Suprapubic skin (tissue), 4 donors: Measurements from ENCODE around the gene CD68.

Experiments
- CTCF ChIP-seq, 2 donors: fragments of 200-600 bp in 1 of 2; fragments of 450-650 bp in 1 of 2; sonication (generic) in 1 of 2; IDR thresholded peaks; one replicate each; pipeline ENCODE4 v1.5.1; 2016 to 2019; ENCODE audit warnings: antibody characterized with exemption in 2 of 2, mild to moderate bottlenecking in 1 of 2, moderate library complexity in 1 of 2
- EP300 ChIP-seq: sonication (generic); formaldehyde crosslinking; IDR thresholded peaks from one replicate; pipeline ENCODE4 v1.6.1; 2017; ENCODE audit warnings: antibody characterized with exemption
- POLR2A ChIP-seq, 2 donors: fragments of 450-650 bp; IDR thresholded peaks; one replicate each; pipeline ENCODE4 v1.6.1; 2017; ENCODE audit warnings: antibody characterized with exemption in 2 of 2, mild to moderate bottlenecking in 2 of 2, moderate library complexity in 2 of 2
- POLR2AphosphoS5 ChIP-seq, 3 donors: sonication (generic); formaldehyde crosslinking; IDR thresholded peaks; one replicate each; pipeline ENCODE4 v1.6.1; 2017; ENCODE audit warnings: antibody characterized with exemption in 3 of 3

- TF ChIP-seq CTCF (IDR thresholded peaks at IDR 0.05): no peak
- no peak for TF ChIP-seq POLR2A (IDR thresholded peaks at IDR 0.05)
- TF ChIP-seq POLR2AphosphoS5 (IDR thresholded peaks at IDR 0.05): no peak
- no peak for TF ChIP-seq EP300
Measured at GRCh38 chr17:7563115-7563869, 16.1 kb upstream of the CD68 start.
